GM18868 (cell line): ENCODE data around the gene SECISBP2.

Experiments
- ATAC-seq: cut with Tn5 transposase; IDR thresholded peaks from one replicate; pipeline ENCODE4 v1.9.1; 2021; ENCODE audit warnings: mild to moderate bottlenecking, moderate library complexity; ENCODE audit not compliant: unreplicated experiment

The SECISBP2 gene

DNA sequence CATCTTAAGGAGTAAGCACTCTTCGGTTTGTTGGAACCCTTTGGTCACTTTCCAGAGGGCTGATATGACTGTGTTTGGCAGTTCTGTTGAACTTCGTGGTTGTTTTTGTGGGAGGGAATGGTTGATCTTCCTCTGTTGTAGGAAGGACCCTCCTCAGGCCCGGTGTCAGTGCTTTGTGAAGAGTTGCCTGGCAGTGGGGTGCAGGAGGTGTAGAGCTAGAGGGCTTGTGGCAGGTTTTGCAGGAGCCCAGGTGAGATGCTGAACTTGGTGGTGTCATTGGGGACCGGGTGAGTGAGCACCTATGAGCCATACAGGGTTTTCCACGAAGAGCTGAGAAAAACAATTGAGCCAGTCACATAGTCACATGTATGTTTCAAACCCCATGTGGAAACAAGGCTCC, 27.2 kb downstream of the SECISBP2 start:
- ATAC-seq, result no peak

DNA sequence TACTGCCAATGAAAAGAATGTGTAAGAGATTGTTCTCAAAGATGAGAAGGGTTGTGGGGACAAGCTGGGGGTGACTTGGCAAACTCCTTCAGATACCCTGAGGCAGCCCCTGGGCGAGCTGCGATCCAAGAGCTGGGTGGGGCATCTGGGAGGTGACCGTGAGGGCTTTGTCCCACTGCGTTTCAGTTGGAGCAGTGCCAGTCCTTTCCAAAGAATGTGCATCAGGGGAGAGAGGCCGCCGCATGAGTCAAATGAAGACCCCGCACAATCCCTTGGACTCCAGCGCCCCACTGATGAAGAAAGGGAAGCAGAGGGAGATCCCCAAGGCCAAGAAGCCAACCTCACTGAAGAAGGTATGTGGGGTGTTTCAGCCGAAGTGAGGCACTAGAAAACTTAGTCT, 28.4 kb downstream of the SECISBP2 start:
- no peak for ATAC-seq

DNA sequence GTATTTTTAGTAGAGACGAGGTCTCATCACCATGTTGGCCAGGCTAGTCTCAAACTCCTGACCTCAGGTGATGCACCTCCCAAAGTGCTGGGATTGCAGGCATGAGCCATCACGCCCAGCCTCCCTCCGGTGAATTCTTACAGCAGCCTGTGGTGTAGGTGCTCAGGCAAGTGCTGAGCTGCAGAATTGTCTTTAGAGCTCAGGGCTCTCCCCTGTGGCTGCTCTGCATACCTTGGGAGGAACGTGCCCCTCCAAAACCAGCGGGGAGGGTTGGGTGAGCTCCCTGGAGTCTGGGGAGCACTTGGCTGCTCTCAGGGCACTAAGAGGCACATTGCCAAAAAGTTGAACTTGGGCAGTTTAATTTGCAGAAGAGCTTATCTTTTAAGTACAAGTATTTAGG, 29.4 kb downstream of the SECISBP2 start:
- no peak for ATAC-seq

DNA sequence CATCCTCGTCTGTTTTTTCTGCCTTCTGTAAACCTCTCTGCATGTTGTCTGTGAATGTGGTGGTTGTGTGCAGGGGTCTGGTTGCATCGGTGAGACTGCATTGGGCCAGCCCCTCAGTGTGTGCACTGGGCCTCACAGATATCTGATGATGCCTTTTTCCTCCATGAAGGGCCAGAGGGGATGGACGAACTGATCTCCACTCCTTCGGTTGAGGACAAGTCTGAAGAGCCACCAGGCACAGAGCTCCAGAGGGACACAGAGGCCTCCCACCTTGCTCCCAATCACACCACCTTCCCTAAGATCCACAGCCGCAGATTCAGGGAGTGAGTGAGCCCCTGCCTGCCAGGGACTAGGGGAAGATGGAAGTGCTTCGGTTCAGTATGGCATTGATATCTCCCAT, 31.3 kb downstream of the SECISBP2 start:
- ATAC-seq, result no peak

GRCh38 chr9:89350988-89351557, 32.8 kb downstream of the SECISBP2 start:
- no peak for ATAC-seq

DNA sequence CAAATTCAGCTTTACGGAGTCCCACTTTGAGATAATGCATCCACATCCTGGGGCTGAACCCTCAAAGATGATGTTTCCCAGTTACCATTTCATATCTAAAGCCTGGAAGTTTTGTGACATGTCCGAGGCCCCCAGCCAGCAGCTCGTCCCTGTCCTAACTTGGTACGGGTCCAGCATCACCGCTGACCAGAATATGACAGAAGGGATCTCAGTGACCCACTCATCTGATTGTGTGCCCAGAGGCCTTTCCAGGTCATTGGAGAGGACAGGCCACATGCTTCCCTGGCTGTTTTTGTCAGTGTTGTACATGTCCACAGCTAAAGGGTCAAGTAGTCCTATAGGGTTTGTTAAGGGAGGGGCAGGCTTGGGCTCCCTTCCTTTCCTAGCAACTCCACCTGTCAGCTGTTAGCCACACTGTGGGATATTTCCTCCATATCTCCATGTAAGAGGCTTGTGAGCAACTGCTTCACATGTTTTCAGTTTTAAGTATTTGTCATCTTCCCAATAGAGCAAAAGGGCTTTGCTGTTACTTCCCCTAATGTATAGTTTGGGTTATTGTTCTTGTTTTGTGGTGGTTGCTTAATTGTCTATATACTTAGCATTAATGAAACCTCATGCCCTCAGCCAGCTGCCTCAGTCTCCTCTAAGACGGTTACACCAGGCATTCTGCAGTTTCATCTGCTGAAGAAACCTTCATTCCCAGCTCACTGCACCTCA, 33.4 kb downstream of the SECISBP2 start:
- no peak for ATAC-seq

GRCh38 chr9:89352451-89352850, 34.2 kb downstream of the SECISBP2 start:
- ATAC-seq, result no peak

GRCh38 chr9:89352874-89353649, 34.8 kb downstream of the SECISBP2 start:
- no peak for ATAC-seq

- ATAC-seq, result no peak
Observed at GRCh38 chr9:89353989-89354388, 35.7 kb downstream of the SECISBP2 start.

DNA sequence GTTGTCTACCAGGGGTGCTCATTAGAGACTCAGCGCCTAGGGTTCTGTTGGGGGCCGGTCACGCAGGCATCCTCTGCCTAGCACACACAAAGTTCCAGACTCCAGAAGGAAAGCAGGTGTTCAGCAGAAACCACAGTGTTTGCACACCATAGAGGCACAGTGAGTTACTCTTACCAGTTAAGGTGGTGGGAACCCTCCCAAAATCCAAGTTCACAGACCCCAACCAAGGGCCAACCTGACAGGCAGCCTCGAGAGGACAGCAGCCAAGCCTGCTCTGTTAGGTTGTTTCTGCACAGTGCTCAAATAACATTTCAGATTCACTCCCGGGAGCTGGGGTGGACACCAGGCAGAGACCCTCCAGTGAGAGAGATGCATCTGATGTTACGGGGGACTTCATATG, 36.2 kb downstream of the SECISBP2 start:
- ATAC-seq, result no peak

DNA sequence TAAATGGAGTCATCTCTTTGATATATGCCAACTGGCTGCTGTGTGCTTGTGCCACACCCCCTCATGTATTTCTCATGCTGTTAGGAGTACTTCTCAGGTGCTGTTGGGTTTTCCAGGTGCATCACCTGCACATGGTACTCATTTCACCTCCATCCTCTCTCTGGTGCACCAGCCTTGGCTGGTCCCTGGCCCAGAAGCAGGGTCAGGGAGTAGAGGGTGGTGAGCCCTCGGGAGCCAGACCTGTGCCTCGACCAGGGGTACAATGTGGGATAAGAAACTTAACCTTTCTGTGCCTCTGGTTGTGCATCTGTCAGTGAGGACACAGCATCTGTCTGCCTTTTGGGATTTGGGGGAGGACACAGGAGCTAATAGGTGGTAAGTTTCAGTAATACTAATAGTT, 38.5 kb downstream of the SECISBP2 start:
- no peak for ATAC-seq

DNA sequence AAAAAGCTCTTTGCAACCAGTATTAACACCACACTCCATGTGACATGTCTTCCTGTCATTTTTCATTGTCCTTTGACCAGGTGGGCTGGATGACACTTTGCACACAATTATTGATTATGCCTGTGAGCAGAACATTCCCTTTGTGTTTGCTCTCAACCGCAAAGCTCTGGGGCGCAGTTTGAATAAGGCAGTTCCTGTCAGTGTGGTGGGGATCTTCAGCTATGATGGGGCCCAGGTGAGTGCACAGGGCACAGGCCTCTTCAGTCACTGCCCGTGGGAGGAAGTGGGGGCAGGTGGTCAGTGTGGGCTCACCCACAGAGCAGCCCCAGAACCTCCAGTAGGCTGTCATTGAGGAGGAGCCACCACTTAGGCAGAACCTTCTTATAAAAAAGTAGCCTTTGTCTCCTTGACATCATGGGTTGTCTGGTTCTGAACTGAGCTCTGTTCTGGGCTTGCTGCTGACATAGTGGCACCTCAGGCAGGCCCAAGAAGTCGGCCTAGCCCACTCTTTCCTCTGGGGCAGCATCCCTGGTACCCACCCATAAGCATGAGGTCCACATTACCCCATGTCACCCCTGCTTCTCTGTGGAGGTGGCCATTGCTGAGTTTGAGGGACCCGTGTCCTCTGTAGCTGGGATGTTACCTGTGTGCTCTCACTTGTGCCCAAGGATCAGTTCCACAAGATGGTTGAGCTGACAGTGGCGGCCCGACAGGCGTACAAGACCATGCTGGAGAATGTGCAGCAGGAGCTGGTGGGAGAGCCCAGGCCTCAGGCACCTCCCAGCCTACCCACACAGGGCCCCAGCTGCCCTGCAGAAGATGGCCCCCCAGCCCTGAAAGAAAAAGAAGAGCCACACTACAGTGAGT, 39.3 kb downstream of the SECISBP2 start:
- ATAC-seq, result no peak

DNA sequence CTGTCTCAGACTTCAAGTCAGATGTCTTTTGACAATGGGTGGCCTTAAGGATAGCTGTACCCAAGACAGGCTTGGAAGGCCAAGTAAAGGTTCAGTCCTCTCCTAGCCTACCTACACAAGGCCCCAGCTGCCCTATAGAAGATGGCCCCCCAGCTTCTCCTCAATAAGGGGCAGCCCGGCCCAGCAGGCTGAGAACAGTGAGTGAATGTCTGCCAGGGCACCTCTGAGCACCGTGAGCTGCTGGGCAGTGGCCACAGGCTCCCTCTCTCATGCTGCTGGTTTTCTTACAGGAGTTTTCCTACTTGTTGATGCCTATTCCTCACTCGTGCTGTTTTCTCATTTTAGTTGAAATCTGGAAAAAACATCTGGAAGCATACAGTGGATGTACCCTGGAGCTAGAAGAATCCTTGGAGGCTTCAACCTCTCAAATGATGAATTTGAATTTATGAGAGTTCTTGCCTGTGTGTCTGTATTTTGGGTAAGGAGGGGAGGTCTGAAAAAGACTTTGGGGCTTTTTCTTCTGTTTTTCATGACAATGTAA, 40.1 kb downstream of the SECISBP2 start:
- ATAC-seq, result no peak

DNA sequence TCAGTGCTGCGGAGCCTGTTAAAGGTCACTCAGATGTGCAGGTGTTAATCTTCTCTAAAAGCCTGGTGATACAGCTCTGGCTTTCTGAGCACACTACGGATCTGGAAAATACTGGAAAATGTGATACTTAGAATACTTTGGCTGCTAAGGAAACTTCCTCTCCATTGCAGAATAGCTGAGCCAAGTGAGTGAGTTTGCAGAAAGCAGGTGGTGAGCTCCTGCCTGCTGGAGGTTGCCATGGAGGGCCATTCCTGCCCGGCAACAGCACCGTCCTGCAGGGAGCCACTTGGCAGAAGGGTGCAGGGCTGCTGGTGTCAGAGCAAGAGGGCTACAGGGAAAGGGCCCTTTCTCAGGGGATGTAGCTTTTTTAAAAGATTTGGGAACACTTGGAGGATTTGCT, 40.7 kb downstream of the SECISBP2 start:
- no peak for ATAC-seq

- ATAC-seq, result no peak
Observed at GRCh38 chr9:89359751-89360261, 41.5 kb downstream of the SECISBP2 start.

DNA sequence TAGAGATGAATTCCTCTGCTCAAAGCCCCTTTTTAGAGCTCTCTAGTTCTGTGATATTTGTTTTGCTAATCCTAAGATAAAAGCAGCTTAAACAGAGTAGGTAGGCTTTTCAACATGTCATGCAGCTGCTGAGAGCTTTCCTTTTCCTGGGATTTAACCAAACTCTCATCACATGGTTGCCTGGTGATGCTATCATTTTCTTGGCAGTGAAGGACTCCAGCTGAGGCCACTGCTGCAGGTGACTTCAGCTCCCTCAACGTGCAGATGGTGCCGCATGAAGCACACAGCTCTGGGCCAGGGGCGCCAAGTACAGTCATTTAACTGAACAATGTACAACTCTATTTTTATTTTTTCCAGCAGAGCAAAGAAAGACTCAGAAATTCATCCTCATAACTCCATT, 42.2 kb downstream of the SECISBP2 start:
- ATAC-seq, result no peak

DNA sequence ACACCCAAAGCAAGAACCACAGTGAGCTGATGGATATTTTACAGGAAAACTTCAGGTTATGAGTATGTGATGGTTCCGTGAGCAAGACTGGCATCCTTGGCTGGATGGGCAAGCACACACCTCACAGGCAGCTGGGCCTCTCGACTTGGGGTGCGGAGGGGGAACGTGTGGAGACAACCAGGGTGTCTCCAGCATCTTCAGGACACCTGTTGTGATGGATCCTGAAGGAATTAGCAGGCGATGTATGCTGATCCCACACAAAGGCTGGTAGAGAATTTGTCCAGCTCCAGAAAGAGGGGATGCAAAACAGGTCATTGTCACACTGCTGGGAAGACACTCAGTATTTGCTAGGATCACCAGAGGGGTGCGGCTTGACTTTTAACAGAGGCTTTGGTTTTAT, 42.7 kb downstream of the SECISBP2 start:
- ATAC-seq, result no peak

GRCh38 chr9:89361816-89362646, 43.7 kb downstream of the SECISBP2 start:
- no peak for ATAC-seq

DNA sequence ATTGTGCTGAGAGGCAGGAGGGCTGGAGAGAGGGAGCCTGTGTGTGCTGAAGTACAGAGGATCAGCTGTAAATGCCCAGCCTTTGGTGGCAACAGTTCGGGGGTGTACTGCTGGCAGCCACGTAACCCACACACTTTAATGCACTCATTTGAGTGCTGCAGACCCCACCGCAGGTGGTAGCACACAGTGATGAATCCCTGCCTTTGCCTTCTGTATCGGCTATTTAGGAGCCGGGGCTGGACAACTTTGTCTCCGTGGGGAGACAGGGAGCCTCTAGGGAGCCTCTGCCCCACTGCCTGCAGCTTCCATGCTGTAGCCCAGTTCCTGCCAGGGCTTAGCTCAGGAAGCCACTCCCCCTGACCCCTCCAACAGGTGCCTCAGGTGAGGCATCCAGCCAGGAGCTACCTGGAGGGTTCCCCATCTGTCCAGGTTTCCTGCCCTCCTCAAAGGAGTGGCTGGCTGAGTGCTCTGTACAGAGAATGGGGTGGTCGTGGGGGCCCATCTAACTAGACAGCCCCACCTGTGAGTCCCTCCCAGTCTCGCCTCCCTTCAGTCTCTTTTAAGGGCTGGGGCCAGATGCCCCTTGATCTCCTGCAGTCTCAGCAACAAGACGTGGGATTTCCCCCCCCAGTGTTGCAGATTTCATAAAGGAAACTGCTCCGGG, 44.5 kb downstream of the SECISBP2 start:
- no peak for ATAC-seq
